GM19463 (cell line): ENCODE data around the gene METTL27.
A peak's percentile ranks its signal among the peaks of the same experiment; 100 is the strongest.
"Not testable (repeated sequence)": the region's sequence is repeated elsewhere in the genome, so short reads cannot be mapped to it uniquely, and the experiment has no call there.

Experiments
- ATAC-seq: cut with Tn5 transposase; IDR thresholded peaks from one replicate; pipeline ENCODE4 v1.9.1; 2021; ENCODE audit warnings: mild to moderate bottlenecking, moderate library complexity; ENCODE audit not compliant: unreplicated experiment

Gene METTL27

GRCh38 chr7:73869011-73869798 is 26.9 kb upstream of the METTL27 start:
- no peak for ATAC-seq

GRCh38 chr7:73866446-73866767 is 24.1 kb upstream of the METTL27 start:
- no peak for ATAC-seq

- no peak for ATAC-seq
Observed at GRCh38 chr7:73865738-73866445, 23.6 kb upstream of the METTL27 start.

- ATAC-seq: no peak
Observed at GRCh38 chr7:73864981-73865711, 22.8 kb upstream of the METTL27 start.

GRCh38 chr7:73861305-73861704 is 19.0 kb upstream of the METTL27 start:
- ATAC-seq: no peak

- no peak for ATAC-seq
Observed at GRCh38 chr7:73860859-73861258, 18.5 kb upstream of the METTL27 start, which contains the start of gene TMEM270. Gene TMEM270 (plus strand): TSS chr7:73861159. CDS start chr7:73861195, 36 bp downstream.

- ATAC-seq: no peak
Observed at GRCh38 chr7:73858807-73859206, 16.5 kb upstream of the METTL27 start.

- ATAC-seq: no peak
Observed at GRCh38 chr7:73856941-73857340, 14.6 kb upstream of the METTL27 start.

GRCh38 chr7:73852500-73852899 is 10.2 kb upstream of the METTL27 start:
- ATAC-seq: no peak

GRCh38 chr7:73851410-73852338 is 9.4 kb upstream of the METTL27 start:
- peak; percentile 76 for ATAC-seq

GRCh38 chr7:73850781-73851207 is 8.5 kb upstream of the METTL27 start:
- no peak for ATAC-seq

GRCh38 chr7:73847941-73848723 is 5.8 kb upstream of the METTL27 start:
- no peak for ATAC-seq

GRCh38 chr7:73845701-73846195 is 3.4 kb upstream of the METTL27 start:
- ATAC-seq: not testable (repeated sequence)

GRCh38 chr7:73844848-73845460 is 2.6 kb upstream of the METTL27 start:
- no peak for ATAC-seq

GRCh38 chr7:73844131-73844547 is 1.8 kb upstream of the METTL27 start:
- no peak for ATAC-seq

- no peak for ATAC-seq
Observed at GRCh38 chr7:73841689-73842066, 638 bp downstream of the METTL27 start.

- ATAC-seq: no peak
Observed at GRCh38 chr7:73840715-73841379, 1.5 kb downstream of the METTL27 start.
